ENCODE measurements around the gene APCDD1. TPM values are rescaled to one million over a fixed set of nuclear protein-coding genes. Genes with fewer than 3 reads are reported as not detected.

The APCDD1 gene
- total RNA-seq, 2 experiments from 2014 or later, result not detected

GRCh38 chr18:10408131-10408530 lies 46.3 kb upstream of the APCDD1 start:
- Mint-ChIP-seq H3K27me3 (peaks cover 9% of the 10 kb centered on the region), H3K4me3 (no peak overlapping the region), H3K4me1 (ENCODE audit: low read depth) (no peaks in the 10 kb centered on the region), H3K36me3 (ENCODE audit: low read depth) (no peaks in the 10 kb centered on the region), H3K27ac (no peak overlapping the region), H3K9me3 (no peaks in the 10 kb centered on the region)
- DNase-seq (no peak), ATAC-seq (ENCODE audit: poor library complexity) (no peak)
- Histone ChIP-seq H3K27ac (ENCODE audit: low read depth in 1 of 2, low read length in 2 of 2) (no peak overlapping the region), H3K36me3 (ENCODE audit: insufficient read depth, low read length) (no peaks in the 10 kb centered on the region), H3K4me1 (ENCODE audit: insufficient read depth, low read length) (no peaks in the 10 kb centered on the region), H3K9me3 (ENCODE audit: control insufficient read depth in 1 of 2, insufficient read depth in 1 of 2, low read length in 2 of 2) (peaks cover 0 to 4% of the 10 kb centered on the region in 2 experiments), H3K27me3 (ENCODE audit: control insufficient read depth in 1 of 2, insufficient read depth in 2 of 2, low read length in 2 of 2) (no peaks in the 10 kb centered on the region), H3K4me3 (ENCODE audit: low read length) (no peak overlapping the region)
- POLR2A ChIA-PET, result no interaction called here
- CTCF ChIA-PET, result no interaction called here
- TF ChIP-seq CTCF (IDR thresholded peaks at IDR 0.05), result no peak
- intact Hi-C loops (cut with DNase I, micrococcal nuclease), result no loop called here

GRCh38 chr18:10409041-10409440 lies 45.4 kb upstream of the APCDD1 start:
- POLR2A ChIA-PET, result no interaction called here
- CTCF ChIA-PET, result no interaction called here
- intact Hi-C loops (cut with DNase I, micrococcal nuclease), result no loop called here
- peaks cover 0 to 3% of the 10 kb centered on the region in 2 experiments for H3K9me3 ChIP-seq (ENCODE audit: control insufficient read depth in 1 of 2, insufficient read depth in 1 of 2, low read length in 2 of 2)
- Mint-ChIP-seq H3K4me1 (ENCODE audit: low read depth) (no peaks in the 10 kb centered on the region), H3K4me3 (no peak overlapping the region), H3K27me3 (peaks cover 9% of the 10 kb centered on the region), H3K36me3 (ENCODE audit: low read depth) (no peaks in the 10 kb centered on the region), H3K9me3 (no peaks in the 10 kb centered on the region), H3K27ac (no peak overlapping the region)
- TF ChIP-seq CTCF (IDR thresholded peaks at IDR 0.05), result no peak
- H3K27ac ChIP-seq (ENCODE audit: low read depth in 1 of 2, low read length in 2 of 2), result no peak overlapping the region
- ATAC-seq (ENCODE audit: poor library complexity) (no peak), DNase-seq (no peak)
- no peak overlapping the region for H3K4me3 ChIP-seq (ENCODE audit: low read length)
- H3K36me3 ChIP-seq (ENCODE audit: insufficient read depth, low read length), result no peaks in the 10 kb centered on the region
- no peaks in the 10 kb centered on the region for H3K4me1 ChIP-seq (ENCODE audit: insufficient read depth, low read length)
- H3K27me3 ChIP-seq (ENCODE audit: control insufficient read depth in 1 of 2, insufficient read depth in 2 of 2, low read length in 2 of 2), result no peaks in the 10 kb centered on the region

GRCh38 chr18:10410472-10411308 lies 43.7 kb upstream of the APCDD1 start:
- H3K9me3 ChIP-seq (ENCODE audit: control insufficient read depth in 1 of 2, insufficient read depth in 1 of 2, low read length in 2 of 2), result no peaks in the 10 kb centered on the region
- no peaks in the 10 kb centered on the region for H3K36me3 ChIP-seq (ENCODE audit: insufficient read depth, low read length)
- DNase-seq (no peak), ATAC-seq (ENCODE audit: poor library complexity) (no peak)
- no peak for TF ChIP-seq CTCF (IDR thresholded peaks at IDR 0.05)
- no peaks in the 10 kb centered on the region for H3K36me3 Mint-ChIP-seq (ENCODE audit: low read depth)
- H3K4me1 Mint-ChIP-seq (ENCODE audit: low read depth), result no peaks in the 10 kb centered on the region
- no peak overlapping the region for H3K27ac Mint-ChIP-seq
- POLR2A ChIA-PET, result no interaction called here
- peaks cover 5% of the 10 kb centered on the region for H3K27me3 Mint-ChIP-seq
- no peak overlapping the region for H3K27ac ChIP-seq (ENCODE audit: low read depth in 1 of 2, low read length in 2 of 2)
- CTCF ChIA-PET, result no interaction called here
- H3K27me3 ChIP-seq (ENCODE audit: control insufficient read depth in 1 of 2, insufficient read depth in 2 of 2, low read length in 2 of 2), result no peaks in the 10 kb centered on the region
- H3K4me3 Mint-ChIP-seq, result no peak overlapping the region
- H3K9me3 Mint-ChIP-seq, result no peaks in the 10 kb centered on the region
- H3K4me1 ChIP-seq (ENCODE audit: insufficient read depth, low read length), result no peaks in the 10 kb centered on the region
- H3K4me3 ChIP-seq (ENCODE audit: low read length), result no peak overlapping the region
- intact Hi-C loops (cut with DNase I, micrococcal nuclease), result no loop called here

Data from CD4-positive, alpha-beta T cell (primary cell).